NB4 (cell line): Measurements from ENCODE around the gene FMNL2.

Experiments
- DNase-seq: peaks from one replicate; pipeline ENCODE4 v3.0.0; 2010; ENCODE audit warnings: low read depth
- H3K4me3 ChIP-seq: one replicate; pipeline ENCODE4 v1.5.1; 2011; ENCODE audit warnings: mild to moderate bottlenecking, low read depth, low read length, moderate library complexity
- CTCF ChIP-seq: IDR thresholded peaks from one replicate; pipeline ENCODE4 v1.5.1; 2012; ENCODE audit warnings: low read depth, low read length
- MAX ChIP-seq: IDR thresholded peaks from 2 replicates; pipeline ENCODE4 v1.6.1; 2011; ENCODE audit warnings: low read depth, low read length
- MYC ChIP-seq: IDR thresholded peaks from 2 replicates; pipeline ENCODE4 v1.6.1; 2011; ENCODE audit warnings: low read depth, low read length
- POLR2A ChIP-seq: IDR thresholded peaks from 2 replicates; pipeline ENCODE4 v1.6.1; 2011; ENCODE audit warnings: mild to moderate bottlenecking; ENCODE audit not compliant: insufficient read length; ENCODE audit errors: extremely low read depth

FMNL2 gene

GRCh38 chr2:152413228-152414030, 78.5 kb downstream of the FMNL2 start:
- no peak for DNase-seq
- H3K4me3 ChIP-seq = no peak overlapping the region
- TF ChIP-seq CTCF (no peak), MAX (no peak), POLR2A (no peak), MYC (no peak)

GRCh38 chr2:152415231-152415642, 80.3 kb downstream of the FMNL2 start:
- DNase-seq = no peak
- TF ChIP-seq POLR2A (no peak), MYC (no peak), MAX (no peak), CTCF (no peak)

GRCh38 chr2:152415796-152416195, 80.8 kb downstream of the FMNL2 start:
- H3K4me3 ChIP-seq = no peak overlapping the region
- DNase-seq = no peak
- no peak for TF ChIP-seq MAX
- no peak for TF ChIP-seq MYC
- TF ChIP-seq POLR2A = no peak
- TF ChIP-seq CTCF = no peak

More at GRCh38 chr2:152415231-152415642, 80.3 kb downstream of the FMNL2 start:
- H3K4me3 ChIP-seq = no peak overlapping the region

- DNase-seq = no peak
- TF ChIP-seq CTCF (no peak), MYC (no peak), MAX (no peak), POLR2A (no peak)
- no peak overlapping the region for H3K4me3 ChIP-seq
Observed at GRCh38 chr2:152418688-152419087, 83.7 kb downstream of the FMNL2 start.

- H3K4me3 ChIP-seq = no peak overlapping the region
- no peak for DNase-seq
- TF ChIP-seq CTCF = no peak
- TF ChIP-seq MAX = no peak
- TF ChIP-seq MYC = no peak
- TF ChIP-seq POLR2A = no peak
Observed at GRCh38 chr2:152419944-152420343, 85.0 kb downstream of the FMNL2 start.
